ENCODE data around the gene RRAGC.

The RRAGC gene, protein sequence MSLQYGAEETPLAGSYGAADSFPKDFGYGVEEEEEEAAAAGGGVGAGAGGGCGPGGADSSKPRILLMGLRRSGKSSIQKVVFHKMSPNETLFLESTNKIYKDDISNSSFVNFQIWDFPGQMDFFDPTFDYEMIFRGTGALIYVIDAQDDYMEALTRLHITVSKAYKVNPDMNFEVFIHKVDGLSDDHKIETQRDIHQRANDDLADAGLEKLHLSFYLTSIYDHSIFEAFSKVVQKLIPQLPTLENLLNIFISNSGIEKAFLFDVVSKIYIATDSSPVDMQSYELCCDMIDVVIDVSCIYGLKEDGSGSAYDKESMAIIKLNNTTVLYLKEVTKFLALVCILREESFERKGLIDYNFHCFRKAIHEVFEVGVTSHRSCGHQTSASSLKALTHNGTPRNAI

DNA sequence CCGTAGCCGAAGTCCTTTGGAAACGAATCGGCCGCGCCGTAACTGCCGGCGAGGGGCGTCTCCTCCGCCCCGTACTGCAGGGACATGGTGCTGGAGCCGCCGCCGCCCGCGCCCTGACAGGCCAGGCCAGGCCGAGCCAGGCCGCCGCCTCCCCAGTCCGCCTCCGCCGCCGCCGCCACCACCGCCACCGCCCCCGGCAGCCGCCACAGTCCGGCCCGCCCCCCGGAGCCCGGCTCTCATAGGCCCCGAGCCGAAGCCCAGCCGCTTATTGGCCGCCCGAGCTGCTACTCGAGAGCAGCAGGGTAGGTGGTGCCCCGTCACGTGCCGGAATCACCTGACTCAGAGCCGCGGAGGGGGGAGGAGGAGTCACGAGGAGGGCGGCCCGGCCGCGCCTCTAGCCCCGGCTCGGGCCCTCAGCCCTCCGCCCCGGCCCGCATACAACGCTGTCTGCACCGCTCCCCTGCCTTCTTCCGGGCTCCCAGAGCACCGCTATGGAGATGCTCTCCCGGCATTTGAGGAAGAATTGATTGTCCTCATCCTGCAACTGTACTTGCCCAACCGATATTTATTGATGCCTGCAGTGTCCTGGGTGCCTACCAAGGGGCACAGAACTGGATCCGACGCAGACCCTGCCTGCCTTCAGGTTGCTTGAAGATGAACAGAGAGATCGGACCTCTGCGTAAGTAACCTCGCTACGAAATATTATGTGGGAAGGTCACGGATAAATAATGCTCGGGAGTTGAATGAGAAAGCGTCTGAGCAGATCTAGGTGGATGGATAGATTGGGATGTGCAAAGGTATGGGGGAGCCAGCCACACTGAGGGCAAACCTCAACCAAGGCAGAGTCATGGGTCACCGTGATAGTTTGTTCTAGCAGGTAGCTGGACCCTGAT is at the start of gene RRAGC:
Gene RRAGC, minus strand, starts transcription at position 212 of the 893 bp plus-strand sequence. Its CDS starts 126 bp downstream, at position 86.
- DNase-seq = peak; percentile 75

DNA sequence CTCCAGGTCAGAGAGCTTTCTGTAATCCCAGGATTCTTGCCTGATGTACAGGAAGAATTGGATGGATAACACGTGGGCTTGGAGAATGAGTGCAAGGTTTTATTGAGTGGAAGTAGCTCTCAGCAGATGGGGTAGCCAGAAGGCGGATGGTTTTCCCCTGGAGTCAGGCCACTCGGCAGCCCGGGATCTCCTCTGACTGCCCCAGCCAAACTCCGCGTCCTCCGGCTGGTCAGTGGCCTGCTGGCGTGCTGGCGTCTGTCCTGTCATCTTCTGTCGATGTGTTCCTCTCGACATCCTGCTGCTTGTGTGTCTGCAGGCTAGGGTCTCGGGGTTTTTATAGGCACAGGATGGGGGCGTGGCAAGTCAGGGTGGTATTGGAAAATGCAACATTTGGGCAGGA is 49.2 kb upstream of the RRAGC start:
- DNase-seq = no peak

- no peak for DNase-seq
Measured at GRCh38 chr1:38905985-38906384, 46.4 kb upstream of the RRAGC start.

DNA sequence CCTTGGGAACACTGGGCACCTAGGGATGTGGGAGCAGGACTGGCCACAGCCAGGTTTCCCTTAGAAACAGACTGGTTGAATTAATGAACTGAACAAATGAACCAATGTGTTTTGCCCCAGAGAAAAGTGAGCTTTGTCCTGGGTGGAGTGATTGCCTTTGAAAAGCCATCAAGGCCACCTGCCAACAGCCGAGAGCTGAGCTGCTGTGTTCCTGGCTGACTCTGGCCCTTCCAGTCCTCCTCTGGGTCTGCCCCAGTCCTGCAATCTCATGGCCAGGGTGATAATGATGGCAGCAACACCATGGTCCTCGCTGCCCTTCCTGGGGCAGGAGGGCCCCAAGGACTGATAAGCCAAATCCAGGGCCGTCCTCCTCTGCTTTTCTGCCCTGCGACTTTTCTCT is 40.0 kb upstream of the RRAGC start:
- DNase-seq = no peak

DNA sequence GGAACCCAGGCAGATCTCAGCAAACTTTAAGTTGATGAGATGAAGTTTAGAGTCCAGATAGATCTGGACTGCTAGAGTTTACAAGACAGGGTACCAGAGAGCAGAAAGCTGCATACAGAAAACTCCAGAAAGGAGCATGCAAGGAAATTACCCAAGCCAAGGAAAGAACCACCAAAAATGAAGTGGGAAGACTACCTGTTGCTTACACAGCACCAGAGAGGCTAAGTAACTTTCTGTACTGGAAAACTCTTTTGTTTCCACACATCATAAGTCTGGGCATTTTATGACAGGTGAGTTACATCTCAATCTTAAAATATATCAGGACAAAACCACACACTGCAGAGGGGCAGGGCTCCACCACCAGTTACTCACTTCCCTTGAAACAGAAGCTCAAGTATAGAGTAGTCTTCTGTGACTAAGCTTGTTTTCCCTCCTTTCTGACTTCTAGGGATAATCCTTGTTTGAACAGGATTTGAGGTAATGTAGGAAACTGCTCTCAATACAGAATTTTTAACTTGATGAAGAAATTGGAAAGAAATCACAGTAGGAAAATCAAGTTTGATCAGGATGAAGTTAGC is 39.2 kb upstream of the RRAGC start:
- DNase-seq = no peak

DNA sequence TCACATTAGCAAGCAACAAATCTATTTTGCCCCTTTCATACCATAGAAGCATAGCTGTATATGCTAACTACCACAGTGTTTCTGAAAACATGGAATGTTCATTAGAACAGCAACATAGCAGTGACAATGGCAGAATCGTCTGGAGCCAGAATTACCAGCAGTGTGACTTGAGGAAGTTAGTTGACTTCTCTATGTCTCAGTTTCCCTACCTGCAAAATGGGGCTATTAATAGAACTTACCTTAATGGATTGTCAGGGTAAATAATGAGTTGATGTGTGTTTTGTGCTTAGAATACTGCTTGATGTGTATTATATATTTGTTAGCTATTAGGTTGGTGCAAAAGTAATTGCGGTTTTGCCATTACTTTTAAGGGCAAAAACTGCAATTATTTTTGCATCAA is 36.6 kb upstream of the RRAGC start:
- DNase-seq = no peak

DNA sequence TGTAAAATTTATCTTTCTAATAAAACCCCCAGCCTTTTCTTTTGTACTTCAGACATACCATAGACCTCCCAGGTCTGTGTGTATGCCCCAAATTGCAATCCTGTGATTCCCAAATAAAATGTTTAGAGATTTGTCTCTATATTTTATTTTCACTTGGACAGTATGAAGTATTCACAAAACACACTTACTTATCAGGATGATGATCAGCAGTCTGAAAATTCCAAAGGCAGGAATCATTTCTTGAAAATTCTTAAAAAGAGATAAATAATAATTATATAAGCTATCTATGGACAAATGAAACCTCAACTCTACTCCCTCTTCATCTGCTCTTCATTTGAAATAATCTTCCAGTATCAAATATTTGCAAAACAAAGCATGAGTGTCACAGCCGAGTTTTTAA is 33.4 kb upstream of the RRAGC start:
- DNase-seq = no peak

GRCh38 chr1:38891753-38892152 is 32.2 kb upstream of the RRAGC start:
- no peak for DNase-seq

DNA sequence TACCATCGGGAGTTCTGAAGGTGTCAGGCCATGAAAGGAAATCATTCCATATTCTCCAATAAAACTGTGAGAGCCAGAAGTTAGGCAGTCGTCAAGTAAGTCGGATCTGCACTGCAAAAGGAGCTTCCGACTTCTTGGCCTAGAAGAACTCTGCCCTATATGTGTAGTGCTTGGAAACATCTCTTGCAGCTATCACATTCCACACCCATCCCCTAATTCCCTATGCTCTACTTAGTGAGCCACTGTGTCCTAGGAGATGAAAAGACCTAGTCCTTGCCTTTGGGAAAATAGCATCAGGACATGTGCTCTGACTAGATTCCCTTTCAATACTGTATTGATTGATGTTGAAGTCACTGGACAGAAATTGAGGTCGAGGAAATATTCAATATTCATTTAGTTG is 30.0 kb upstream of the RRAGC start:
- no peak for DNase-seq

DNA sequence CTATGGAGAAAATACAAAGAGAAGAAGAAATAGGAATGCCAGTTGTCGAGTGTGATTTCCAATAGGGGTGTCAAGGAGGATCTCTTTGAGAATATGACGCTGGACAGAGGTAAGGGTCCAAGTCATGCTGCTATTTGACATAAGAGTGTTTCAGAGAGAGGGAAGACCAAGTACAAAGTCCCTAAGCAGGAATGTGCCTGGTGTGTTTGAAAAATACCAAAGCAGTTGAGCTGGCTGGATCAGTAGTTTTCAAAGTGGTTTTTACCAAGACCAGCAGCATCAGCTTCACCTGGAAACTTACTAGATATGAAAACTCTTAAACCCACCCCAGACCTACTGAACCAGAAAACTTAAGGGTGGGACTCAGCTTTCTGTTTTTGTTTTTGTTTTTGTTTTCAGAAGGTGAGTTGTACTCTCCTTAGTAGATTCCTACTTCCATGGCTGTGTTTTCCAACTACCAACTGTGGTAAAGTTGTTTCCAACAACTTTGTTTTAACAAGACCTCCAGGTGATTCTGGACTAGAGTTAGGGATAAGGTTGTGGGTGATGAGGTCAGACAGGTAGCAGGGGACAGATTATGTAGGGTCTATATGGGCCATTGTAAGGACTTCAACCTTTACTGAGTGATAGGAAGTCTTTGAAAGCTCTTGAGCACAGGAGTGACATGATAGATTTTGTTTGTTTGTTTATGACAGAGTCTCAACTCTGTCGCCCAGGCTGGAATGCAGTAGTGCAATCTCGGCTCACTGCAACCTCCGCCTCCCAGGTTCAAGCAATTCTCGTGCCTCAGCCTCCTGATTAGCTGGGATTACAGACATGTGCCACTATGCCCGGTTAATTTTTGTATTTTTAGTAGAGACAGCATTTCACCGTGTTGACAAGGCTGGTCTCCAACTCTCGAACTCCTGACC is 29.1 kb upstream of the RRAGC start:
- no peak for DNase-seq

DNA sequence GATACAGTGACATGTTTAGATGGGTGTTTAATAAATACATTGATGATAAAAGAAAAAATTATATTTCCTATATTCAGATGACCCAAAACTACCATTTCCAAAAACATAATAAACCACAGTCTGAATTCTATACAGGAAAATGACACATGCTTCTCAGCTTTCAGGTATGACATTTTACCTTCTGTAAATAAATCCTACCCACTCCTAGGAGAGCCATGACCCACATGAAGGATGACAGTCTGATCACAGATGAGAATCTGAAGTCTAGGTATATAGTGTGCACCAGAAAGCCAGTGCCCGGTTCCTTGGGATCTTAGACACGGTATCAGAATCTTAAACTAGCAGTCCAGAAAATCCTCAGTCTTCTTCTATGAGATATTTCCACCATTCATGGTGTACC is 25.5 kb upstream of the RRAGC start:
- no peak for DNase-seq

DNA sequence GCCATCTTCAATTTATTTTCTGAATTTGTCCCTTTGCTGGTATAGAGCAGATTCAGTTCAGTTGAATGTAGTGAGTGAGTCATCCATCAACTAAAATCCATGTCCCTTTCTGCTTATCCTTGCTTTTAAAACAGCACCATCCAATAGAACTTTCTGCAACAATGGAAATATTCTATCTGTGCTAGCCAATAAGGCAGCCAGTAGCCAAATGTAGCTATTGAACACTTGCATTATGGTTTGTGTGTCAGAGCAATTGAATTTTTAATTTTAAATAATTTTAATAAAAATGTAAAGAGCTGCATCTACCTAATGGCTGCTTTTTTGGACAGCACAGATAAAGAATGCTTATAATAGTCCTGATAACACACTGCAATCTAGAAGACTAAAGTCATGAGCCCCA is 21.9 kb upstream of the RRAGC start, which contains the start of gene GJA9:
Gene GJA9, minus strand, starts transcription at position 101 of the 400 bp plus-strand sequence. CDS start 5,489 bp downstream, outside the sequence.
- no peak for DNase-seq

GRCh38 chr1:38875811-38876210 is 16.2 kb upstream of the RRAGC start:
- DNase-seq = no peak

GRCh38 chr1:38873027-38873969 is 13.7 kb upstream of the RRAGC start, which contains the start of gene MYCBP:
Gene MYCBP, minus strand, starts transcription at chr1:38873348. Its CDS starts 43 bp downstream, at chr1:38873305.
- peak; percentile 64 for DNase-seq

DNA sequence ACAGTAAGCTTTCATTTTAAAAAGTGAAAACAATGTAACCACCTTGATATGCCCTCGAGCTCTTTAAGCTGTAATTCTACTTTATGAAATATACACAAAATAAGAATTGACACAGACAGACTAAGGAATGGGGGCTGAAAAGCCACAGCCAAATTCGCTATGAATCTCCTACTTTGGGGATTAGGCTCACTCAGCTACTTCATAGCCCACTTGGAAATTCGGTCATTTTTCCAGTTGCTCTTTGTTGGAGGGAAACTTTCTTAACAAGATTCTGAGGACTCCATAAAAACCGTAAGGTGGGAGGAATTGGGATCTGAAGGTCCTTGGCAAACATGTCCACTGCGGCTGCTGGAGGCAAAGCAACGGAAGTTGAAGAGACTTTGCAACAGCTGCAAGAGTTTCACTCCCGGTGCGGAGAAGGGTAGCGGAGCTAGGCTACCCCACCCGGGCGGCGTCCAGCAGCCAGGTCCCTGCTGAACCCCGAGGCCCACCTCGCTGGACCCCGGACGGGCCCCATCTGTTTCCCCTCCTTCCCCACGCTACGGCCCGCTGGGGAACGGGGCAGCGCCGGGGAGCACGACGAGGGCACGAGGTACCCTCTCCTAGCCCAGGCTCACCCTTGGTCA is 12.9 kb upstream of the RRAGC start:
- no peak for DNase-seq

DNA sequence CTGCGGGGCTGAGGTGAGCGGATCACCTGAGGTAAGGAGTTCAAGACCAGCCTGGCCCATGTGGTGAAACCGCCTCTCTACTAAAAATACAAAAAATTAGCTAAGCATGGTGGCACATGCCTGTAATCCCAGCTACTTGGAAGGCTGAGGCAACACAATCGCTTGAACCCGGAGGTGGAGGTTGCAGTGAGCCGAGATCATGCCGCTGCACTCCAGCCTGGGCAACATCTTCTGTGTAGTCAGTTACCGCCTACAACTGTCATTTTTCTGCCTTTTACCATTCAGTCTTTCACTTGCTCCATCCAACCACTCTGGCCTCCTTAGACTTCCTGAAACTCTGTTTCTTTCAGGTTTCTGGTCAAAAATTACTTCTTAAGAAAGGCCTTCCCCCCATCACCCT is 11.4 kb upstream of the RRAGC start:
- DNase-seq = no peak

DNA sequence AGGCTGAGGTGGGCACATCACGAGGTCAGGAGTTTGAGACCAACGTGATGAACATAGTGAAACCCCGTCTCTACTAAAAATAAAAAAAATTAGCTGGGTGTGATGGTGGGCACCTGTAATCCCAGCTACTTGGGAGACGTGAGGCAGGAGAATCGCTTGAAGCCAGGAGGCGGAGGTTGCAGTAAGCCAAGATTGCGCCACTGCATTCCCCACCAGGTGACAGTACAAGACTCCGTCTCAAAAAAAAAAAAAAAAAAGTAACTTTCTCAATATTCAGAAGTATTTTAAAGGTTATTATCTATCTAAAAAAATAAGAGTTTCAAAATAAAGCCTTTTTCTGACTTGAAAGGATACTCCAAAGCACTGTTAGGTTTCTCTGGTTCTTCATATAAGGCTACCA is 7.6 kb upstream of the RRAGC start:
- no peak for DNase-seq

DNA sequence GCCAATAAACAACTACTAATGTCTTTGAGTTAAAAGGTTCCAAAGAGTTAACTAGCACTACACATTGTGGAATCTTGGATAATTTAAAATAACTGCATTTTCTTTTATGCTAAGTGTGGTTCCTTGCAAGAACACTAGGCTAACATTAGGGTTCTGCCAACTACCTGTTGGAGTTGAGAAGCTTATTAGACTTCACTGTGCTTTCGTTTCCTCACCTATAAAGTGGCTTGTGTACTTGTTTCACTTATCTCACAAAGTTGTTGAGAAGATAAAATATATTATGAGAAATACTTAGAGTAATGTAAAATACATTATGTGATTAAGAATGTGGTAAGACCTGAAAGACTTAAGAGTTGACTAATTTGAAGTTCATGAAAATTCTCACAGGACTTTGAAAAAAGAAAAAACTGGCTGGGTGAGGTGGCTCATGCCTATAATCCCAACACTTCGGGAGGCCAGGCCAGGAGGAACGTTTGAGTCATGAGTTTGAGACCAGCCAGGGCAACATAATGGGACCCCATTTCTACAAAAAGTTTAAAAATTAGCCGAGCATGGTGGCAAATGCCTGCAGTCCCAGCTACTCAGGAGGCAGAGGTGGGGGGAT is 5.6 kb upstream of the RRAGC start:
- DNase-seq = no peak

DNA sequence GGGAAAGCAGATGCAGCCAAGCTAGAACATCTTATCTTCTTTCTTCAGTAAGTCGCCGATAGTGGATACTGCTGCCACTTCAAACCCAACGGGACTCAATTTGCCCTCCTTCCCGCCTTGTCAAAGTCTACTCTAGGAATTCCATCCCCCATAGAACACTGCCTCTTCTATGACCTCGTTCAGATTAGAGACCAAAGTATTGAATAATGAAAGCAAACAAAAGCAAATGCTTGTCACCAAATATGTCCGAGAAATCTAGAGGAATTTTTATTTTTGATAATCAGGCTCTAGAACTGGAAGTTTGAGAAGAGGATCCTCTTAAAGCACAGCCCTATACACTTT is 853 bp upstream of the RRAGC start:
- no peak for DNase-seq

DNA sequence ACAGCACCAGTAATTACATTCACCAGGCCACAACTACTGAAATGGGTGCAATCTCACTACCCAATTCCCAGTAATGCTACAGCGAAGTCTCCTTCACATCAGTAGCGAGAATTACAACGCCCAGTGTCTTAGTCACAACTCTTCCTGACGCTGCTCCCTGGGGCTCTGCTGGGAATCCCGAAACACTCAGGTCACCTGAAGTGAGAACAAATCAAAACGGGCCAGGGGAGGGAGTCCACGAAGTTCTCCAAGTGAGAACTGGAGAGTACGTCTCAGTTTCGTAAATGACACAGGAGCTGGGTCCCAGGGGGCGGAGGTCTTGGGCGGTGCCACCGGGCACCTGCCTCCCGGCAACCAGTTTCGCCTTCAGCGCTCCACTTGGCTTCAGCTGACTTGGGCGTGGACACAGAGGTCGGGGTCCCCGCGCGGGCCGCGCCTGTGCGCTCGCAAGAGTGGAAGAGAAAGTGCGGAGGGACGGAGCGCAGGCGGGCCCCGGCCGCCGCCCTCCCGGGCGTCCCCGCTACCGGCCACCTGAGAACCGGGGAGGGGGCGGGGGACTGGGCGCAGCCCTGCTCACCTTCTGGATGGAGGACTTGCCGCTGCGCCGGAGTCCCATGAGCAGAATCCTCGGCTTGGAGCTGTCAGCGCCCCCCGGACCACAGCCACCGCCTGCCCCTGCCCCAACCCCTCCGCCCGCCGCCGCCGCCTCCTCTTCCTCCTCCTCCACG is 575 bp downstream of the RRAGC start:
- no peak for DNase-seq

All from NCI-H1417 treated with DMSO at 0.1 percent for 48 hours (cell line).